GM19372 (cell line): ENCODE data around the gene TIGIT.
"Not testable (repeated sequence)": the region's sequence is repeated elsewhere in the genome, so short reads cannot be mapped to it uniquely, and the experiment has no call there.

Source experiments
- ATAC-seq: cut with Tn5 transposase; IDR thresholded peaks from one replicate; pipeline ENCODE4 v1.9.1; 2021; ENCODE audit warnings: mild to moderate bottlenecking, low read depth, moderate library complexity; ENCODE audit not compliant: unreplicated experiment

TIGIT gene

DNA sequence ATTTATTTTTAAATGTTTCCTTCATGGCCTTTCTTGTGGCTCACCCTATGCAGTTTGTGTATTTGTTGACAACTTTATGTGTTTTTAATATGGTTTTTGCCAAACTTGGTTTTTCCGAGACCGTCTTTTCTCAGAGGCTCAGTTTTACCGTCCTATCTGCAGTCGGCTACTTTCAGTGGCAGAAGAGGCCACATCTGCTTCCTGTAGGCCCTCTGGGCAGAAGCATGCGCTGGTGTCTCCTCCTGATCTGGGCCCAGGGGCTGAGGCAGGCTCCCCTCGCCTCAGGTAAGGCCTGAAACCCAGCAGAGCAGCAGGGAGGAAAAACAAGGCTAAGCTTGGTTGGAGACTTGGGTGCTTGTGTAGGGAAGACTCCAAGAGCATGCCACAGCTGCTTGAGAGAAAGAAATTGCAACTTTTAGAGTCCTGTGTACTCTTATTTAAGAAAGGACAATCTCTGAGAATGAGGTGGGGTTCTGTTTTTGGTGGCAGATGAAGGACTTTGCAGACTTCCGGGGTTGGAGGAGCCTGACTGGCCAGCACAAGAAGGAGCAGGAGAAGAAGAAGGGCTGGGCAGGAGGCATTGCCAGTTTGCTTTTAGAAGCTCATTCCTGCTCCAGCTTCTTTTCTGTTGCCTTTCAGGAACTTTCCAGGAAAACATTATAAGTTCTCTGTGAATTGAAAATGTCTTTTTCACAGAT, at the start of gene TIGIT:
Gene TIGIT, plus strand, starts transcription at position 191 of the 698 bp plus-strand sequence. Its CDS starts 34 bp downstream, at position 225.
- ATAC-seq, result no peak

DNA sequence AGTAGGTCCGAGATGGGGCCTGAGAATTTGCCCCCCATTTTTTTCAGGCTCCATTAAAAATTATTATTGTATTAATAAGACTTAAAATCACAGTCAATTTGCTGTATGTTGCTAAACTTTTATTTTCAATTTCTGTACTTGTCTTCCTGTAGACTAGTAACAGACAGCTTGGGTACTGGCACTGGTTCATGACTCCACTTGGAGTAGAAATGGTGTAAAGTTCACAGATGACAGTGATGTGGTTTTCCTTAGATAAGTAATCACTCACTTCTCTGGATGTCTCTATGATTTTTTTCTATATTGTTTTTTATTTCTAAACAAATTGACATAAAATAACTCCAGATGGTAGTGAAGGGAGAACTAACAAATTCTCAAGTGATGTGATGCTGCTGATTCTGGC, 40.9 kb upstream of the TIGIT start:
- ATAC-seq, result no peak

DNA sequence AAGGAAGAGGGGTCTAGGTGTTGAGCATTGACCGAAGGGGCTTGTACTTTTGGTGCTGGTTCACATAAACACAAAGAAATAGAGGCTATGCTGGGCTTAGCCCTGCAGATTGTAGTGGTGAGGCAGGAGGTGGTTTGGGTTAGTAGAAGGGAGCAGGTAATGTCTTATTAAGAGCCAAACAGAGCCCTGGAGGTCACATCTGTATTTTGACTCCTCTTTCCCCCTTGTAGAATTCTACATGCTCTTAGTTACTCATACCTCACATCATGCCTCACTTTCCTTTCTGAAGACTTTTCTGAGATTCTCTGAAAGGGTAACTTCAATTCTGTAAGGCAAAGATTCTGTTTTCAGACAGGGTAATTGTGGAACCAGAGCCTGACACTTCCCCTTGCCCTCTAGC, 40.3 kb upstream of the TIGIT start:
- no peak for ATAC-seq

DNA sequence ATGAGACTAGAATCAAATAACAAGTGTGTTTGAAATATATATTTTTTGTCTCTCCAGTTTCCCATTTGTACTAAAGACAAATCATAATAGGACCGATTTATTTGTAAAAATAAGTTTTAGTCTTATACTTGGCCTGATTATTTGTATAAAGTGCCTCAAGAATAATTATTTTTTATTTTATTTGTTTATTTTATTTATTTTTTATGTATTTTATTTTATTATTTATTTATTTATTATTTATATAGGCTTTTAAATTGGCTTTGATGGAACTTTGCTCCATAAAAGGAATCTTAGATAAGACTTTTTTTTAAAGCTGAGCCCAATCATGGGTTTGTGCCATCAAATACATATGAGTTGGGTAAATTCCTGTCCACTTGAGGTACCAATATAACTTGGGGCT, 34.3 kb upstream of the TIGIT start:
- ATAC-seq, result no peak

DNA sequence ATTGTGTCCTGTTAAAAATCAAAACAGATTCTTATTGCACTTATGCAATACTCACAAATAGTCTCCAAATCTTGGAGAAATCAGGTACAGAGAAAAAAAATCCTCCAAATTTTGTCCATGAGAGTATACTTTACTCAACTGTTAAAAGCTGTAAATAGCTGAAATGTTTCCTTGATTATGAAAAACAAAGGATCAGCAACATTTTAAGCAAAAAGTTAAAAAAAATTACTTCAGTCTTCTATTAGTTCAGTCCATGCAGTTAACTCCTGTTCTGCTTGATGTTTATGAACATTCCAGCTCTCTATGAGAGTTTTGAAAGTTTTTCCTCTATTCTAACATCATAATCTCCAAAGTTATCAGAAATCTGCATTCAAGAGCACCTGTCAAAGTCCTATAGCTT, 33.7 kb upstream of the TIGIT start:
- ATAC-seq, result no peak

DNA sequence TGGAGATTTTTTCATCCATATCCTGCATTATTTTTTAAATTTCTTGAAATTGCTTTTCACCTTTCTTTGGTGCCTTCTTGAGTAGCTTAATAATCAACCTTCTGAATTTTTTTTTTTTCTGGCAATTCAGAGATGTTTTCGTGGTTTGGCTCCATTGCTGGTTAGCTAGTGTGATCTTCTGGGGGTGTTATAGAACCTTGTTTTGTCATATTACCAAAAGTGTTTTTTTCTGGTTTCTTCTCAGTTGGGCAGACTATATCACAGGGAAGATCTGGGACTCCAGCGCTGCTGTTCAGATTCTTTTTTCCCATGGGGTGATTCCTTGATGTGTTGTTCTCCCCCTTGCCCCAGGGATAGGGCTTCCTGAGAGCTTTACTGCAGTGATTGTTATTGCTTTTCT, 23.8 kb upstream of the TIGIT start:
- ATAC-seq, result no peak

DNA sequence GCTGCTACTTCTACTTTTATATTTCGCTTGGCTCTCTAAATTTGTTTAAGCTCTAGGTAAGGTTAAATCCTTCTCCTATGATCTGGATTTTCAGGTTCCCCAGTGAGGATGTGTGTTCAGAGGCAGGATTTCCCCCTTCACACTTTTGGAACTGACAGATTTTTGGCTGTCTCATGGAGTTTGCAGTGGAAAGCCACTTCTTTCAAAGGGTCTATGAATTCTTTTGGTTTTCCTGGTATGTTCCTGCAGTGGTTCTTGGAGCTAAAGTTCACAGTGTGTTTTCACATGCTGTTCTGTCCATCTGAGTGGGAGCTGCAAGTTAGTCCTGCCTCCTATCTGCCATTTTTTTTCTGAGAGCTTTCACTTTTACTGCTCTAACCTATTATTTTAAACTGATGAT, 21.6 kb upstream of the TIGIT start:
- ATAC-seq, result no peak

DNA sequence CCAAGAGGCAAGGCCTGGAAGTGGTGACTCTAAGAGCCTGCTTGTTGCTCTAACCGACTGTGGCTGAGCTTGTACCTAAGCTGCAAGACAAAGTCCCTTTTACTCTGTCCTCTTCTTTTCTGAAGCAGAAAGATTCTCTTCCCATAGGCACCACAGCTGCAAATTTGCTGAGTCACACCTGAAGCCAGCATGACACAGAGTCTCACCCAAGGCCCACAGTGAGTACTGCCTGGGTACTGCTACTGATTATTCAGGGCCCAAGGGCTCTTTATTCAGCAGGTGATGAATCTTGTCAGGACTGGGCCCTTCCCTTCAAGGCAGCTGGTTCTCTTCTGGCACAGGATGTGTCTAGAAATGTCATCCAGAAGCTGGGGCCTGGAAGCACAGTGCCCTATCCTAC, 18.9 kb upstream of the TIGIT start:
- ATAC-seq, result no peak

DNA sequence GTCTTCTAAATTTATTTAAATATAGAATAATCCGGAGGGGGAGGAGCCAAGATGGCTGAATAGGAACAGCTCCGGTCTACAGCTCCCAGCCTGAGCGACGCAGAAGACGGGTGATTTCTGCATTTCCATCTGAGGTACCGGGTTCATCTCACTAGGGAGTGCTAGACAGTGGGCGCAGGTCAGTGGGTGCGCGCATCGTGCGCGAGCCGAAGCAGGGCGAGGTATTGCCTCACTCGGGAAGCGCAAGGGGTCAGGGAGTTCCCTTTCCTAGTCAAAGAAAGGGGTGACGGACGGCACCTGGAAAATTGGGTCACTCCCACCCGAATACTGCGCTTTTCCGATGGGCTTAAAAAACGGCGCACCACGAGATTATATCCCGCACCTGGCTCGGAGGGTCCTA, 17.0 kb upstream of the TIGIT start:
- not testable (repeated sequence) for ATAC-seq

DNA sequence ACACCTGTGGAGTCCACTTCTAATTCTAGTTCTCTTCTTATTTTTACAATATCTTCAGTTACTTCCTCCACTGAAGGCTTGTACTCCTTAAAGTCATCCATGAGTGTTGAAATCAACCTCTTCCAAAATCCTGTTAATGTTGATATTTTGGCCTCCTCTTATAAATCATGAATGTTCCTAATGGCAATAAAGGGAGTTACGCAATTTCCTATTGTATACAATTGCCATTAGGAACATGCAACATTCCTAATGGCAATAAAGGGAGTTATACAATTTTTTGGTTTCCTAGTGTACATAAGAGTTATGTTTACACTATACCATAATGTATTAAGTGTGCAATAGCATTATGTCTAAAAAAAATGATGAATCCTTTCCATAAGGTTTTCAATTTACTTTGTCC, 9.2 kb upstream of the TIGIT start:
- no peak for ATAC-seq

DNA sequence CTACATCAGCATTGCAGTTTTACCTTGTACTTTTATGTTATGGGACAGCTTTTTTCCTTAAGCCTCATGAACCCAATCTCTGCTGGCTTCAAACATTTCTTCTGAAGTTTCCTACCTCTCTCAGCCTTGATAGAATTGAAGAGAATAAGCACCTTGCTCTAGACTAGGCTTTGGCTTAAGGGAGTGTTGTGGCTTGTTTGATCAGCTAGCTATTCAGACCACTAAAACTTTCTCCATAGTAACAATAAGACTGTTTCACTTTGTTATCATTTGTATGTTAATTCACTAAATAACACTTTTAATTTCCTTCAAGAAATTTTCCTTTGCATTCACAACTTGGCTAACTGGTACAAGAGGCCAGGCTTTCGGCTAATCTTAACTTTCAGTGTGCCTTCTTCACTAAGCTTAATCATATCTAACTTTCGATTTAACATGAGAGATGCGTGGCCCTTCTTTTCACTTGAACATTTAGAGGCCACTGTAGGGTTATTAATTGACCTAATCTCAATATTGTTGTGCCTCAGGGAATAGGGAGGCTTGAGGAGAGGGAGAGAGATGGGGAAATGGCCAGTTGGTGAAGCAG, 8.1 kb upstream of the TIGIT start:
- ATAC-seq, result no peak

DNA sequence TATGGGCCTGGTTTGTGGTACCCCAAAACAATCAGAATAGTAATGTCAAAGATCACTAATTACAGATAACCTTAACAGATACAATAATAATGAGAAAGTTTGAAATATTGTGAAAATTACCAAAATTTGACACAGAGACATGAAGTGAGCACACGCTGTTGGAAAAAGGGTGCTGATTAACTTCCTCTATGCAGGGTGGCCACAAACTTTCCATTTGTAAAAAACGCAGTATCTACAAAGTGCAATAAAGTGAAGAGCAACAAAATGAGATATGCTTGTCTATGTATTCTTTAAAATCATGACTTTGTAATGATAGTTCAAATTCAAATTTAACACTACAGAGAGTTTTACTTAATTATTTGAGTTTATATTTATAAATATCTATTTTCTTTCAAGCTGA, 7.6 kb upstream of the TIGIT start:
- ATAC-seq, result no peak

DNA sequence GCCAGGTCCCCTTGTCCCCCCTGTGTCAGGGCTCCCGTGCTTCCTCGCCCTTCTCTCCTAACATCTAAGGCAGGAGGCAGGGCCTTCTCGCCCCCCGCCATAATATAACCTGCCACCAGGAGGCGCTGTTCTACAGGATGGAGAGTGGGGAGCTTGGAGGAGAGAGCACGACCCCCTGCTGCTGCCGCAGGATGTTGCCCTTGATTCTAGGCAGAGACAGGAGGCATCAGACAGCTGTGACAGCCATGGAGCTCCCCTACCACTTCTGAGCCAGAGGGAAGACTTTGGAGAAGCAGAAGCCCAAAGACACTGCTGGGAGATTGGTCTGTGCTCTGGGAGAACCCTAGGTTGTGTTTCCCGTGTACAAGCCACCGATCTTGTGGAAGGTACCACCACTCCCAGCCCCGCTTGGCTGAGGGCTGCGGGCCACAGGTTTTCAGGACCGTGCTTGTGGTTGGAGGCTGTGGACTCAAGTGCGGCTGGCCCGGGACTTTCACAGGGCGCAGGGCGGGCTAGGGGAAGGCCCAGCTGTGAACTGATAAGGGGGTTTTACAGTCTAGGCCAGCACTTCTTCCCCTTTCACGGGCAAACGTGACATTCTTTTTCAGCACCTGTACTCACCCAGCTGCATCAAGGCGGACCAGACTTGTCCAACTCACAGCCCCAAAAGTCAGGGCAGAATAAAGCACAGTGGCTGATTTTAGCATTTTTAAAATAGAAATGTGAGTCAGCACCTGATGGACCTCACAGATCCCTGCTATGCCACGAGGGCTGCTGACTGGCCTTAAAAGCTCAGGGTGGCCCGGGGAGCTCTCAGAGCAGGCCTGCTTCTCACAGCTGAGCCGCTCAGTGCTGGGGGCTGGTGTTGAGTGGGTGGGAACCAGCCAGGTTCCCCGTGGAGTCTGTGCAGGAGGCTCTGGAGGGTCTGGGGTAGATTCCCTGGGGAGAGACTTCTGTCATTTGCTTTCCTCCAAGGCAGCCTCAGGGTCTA, 2.6 kb upstream of the TIGIT start:
- peak; percentile 89 for ATAC-seq

DNA sequence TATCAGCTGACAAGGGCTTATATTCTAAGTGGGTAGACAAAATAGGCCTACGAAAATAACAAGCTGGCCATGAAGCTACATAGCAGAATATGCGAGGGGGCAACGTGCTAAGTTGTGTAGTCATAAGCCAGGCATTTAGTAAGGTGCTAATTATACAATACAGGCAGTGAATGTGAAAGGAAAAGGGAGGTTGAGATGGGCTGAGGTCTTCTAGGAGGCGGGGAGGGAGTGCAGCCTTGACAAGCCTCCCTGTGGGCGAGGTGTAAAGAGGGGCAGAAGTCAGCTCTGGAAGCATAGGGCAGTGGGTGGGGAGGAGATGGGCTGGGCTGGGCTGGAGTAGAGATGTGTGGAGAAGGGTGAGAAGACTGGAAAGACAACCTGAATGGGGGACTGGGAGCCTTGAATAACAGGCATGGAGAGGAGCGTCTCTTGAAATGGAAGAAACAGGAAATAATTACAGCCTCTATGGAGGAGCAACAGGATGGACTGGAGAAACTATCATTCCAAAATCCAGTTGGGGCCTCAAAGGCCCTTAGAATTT, 1.2 kb downstream of the TIGIT start:
- no peak for ATAC-seq

DNA sequence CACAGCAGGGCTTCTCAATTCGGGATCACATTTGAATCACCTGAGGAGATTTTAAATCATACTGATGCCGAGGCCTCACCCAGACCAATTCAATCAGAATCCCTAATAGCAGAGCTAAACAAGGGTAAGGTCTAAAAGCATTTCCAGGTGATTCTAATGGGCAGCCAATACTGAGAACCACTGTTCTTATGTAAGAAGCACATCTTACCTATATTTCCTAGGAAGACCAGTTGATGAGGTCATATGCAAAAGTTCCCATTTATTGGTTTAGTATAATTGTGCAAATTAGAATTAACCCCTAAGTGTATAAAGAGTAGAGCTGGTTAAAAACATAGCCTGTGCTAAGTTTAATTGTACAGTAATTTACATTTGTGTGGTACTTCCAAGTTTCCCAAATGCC, 2.1 kb downstream of the TIGIT start:
- no peak for ATAC-seq

DNA sequence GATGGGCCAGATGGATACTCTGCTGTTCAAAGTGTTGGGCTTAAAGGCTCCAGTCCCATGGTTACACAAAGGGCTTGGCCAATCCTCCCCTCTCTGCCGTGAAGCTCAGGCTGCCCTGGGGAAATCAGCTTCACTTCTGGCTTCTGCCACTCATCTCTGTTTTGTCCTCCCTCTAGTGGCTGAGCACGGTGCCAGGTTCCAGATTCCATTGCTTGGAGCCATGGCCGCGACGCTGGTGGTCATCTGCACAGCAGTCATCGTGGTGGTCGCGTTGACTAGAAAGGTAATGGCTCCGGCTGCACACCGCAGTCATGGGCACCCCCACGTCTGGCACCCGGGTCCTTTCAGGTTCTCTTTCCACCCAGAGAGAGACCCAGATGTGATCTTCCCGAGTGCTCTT, 5.6 kb downstream of the TIGIT start:
- no peak for ATAC-seq

DNA sequence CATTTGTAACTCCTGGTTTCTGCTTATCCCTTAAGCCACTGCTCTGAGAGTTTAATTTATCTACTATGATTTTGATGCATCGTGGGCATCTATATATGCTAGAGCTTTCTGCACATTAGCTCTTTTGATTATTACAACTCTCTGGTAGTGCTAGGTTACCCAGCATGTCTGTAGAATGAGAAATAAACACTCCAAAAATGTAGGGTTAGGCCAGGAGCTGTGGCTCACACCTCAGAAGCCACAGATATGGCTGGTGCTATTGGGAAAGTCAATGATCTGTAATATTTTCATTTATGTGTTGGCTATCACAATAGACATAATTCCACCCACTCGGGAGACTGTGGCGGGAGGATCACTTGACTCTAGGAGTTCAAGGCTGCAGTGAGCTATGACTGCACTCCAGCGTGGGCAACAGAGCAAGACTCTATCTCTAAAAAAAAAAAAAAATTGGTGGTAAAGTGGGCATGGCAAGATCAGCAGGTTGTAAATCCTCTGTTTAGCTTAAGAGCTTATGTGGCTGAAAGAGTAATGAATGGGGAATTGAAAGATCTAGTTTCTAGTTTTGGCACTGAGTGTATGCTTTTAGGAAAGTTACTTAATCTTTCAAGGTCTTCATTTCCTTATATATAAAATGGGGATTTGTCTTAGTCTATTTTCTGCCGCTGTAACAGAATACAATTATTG, 6.3 kb downstream of the TIGIT start:
- ATAC-seq, result no peak

DNA sequence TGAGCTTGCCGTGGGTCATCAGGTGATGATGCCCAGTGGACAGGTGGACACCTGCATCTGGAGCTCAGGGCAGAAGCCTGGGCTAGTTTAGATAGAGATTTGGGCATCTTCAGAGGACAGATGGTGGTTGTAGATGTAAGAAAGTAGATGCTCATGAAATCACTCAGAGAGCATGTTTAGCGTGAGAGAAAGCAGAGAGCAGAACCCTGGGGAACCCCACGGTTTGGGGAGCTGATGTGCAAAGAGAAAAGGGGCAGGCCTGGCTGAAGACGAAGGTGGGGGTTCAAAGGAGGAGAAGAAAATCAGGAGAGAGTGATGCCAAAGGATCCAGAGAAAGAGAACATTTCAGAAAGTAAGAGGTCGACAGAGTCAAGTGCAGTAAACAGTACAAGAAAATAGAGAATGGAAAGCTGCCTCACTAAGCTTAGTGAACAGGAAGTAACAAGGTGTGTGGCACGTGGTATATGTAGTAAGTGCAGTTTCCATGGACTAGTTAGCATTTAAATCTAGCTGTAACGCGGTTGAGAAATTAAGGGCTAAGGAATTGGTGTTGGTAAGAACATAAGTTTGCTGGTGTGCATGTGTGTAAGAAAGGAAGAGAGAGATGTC, 13.5 kb downstream of the TIGIT start:
- ATAC-seq, result peak; percentile 47

DNA sequence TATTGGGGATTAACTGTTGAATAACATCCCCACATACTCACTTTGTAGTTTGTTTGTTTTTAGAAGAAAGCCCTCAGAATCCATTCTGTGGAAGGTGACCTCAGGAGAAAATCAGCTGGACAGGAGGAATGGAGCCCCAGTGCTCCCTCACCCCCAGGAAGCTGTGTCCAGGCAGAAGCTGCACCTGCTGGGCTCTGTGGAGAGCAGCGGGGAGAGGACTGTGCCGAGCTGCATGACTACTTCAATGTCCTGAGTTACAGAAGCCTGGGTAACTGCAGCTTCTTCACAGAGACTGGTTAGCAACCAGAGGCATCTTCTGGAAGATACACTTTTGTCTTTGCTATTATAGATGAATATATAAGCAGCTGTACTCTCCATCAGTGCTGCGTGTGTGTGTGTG, 14.0 kb downstream of the TIGIT start:
- no peak for ATAC-seq

DNA sequence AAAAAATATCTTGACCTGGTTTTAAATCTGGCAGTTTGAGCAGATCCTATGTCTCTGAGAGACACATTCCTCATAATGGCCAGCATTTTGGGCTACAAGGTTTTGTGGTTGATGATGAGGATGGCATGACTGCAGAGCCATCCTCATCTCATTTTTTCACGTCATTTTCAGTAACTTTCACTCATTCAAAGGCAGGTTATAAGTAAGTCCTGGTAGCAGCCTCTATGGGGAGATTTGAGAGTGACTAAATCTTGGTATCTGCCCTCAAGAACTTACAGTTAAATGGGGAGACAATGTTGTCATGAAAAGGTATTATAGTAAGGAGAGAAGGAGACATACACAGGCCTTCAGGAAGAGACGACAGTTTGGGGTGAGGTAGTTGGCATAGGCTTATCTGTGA, 14.5 kb downstream of the TIGIT start:
- peak; percentile 10 for ATAC-seq
